Stimulated activated CD8-positive, alpha-beta memory T cell treated with anti-CD3 and anti-CD28 coated beads, Interleukin-15, amount 100 ng/mL, for 1 hour (primary cell): ENCODE data around the gene CLTCL1.

Experiments used
- DNase-seq: peaks from one replicate; pipeline ENCODE4 v3.0.0-alpha.2; 2020; ENCODE audit warnings: low read depth

CLTCL1 gene

DNA sequence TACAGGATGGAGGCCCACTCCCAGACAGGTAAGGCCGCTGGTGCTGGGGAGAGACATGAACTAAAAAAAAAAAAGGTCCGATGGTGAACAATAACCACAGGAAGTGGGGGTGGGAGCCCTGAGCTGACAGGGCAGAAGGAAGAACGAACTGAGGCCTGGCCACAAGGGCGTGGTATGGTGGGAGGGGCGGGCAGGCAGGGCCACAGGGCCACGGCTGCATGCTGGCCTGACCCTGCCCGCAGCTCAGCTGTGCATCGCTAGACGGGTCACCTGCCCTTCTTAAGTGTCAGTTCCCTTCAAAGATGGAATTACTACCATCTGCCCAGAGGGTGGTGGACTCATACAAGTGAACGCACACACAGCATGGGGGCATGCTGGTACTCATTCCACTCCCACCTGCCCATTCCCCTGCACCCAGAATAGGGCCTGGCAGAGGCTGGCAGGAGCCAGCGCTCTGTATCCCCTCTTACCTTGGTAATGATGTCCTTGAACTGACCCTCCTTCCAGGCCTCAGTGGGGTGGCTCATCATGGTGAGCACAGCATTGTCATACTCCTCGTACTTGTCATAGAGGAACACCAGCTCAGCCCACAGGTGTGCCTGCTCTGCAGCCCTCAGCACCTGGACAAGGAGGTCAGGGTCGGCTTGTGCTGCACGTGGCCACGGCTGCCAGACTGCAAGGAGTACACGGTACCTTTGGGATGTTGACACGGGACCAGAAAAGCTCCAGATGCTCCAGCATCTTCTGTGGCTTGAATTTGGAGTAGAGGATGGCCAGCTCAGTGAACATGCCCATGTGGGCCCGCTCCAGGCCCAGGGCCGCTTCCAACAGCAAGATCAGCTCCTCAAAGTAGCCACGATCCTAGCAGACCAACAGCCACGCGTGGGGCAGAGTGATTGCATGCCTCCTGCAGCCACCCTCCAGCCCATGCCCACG is 95.5 kb downstream of the CLTCL1 start:
- DNase-seq = no peak

DNA sequence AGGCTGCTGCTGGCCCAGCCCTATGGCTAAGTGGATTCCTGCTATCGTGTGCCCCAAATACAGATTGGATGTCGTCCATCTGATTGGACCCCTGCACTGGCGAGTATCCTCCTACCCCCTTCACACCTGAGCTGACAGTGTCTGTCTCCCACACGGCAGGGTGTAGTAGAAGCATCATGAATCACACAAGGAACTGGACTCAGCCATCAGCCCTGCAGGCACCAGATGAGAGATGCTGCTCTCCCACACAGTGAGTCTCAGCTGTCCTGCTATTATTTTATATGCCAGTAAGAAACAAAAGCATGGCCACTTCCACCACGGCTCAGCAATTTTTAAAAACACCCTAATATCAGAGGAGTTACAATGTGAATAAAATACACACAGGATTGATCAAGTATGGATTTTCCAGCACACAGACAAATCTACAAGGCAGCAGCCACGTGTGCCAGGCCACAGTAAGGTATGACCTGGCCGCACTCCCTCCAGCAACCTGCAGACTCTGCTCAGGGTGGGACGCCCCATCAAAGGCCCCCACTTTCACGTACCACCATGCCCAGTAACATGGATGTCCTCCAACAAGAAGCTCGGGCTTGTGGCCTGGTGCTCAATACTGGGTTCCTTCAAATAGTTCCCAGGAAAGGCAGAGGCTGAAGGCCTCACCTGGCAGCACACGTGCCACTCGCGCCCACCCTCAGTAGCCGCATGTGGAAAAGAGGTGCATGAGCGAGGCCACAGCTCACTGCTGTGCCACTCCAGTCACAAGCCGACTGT is 96.6 kb downstream of the CLTCL1 start:
- DNase-seq = no peak

DNA sequence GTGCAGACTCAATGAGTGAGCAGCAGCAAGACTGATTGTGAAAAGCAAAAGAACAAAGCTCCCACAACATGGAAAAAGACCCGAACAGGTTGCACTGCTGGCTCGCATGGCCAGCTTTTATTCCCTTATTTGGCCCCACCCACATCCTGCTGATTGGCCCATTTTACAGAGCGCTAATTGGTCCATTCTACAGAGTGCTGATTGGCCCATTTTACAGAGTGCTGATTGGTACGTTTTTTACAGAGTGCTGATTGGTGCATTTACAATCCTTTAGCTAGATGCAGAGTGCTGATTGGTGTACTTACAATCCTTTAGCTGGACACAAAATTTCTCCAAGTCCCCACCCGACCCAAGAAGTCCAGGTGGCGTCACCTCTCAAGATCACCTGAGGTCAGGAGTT is 97.6 kb downstream of the CLTCL1 start:
- DNase-seq = no peak

DNA sequence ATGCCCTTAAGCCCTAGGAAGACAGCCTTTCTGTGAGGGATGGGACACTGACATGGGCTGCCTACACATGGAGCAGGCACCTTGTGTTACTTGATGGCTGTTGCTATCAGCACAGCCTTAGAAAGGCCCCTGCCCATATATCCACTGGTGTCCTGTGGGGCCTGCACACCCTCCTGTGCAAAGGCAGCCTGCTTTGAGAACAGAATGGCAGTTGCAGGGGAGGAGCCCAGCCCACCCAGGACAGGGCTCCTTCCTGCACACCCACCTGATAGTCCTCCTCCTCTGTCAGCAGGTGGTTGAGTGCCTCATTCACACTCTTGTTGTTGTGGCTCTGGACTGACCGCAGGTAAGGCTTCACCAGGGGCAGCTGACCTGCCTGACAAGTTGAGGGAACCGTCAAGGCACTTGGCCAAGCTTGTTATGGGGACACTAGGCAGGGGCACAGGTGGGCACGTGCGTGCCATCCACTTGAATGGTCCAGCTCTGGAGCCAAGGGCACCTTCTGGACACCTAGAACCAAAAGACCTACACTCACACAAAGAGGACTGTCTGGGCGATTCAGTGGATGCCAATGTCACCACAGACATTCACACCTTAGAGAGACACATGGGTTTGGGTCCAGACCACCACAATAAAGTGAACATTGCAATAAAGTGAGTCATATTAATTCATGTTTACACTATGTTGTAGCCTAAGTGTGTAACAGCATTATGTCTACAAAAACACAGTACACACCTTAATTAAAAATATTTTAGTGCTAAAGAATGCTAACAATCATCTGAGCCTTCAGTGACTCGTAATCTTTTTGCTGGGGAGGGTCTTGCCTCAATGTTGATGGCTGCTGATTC is 103.6 kb downstream of the CLTCL1 start:
- DNase-seq = no peak

DNA sequence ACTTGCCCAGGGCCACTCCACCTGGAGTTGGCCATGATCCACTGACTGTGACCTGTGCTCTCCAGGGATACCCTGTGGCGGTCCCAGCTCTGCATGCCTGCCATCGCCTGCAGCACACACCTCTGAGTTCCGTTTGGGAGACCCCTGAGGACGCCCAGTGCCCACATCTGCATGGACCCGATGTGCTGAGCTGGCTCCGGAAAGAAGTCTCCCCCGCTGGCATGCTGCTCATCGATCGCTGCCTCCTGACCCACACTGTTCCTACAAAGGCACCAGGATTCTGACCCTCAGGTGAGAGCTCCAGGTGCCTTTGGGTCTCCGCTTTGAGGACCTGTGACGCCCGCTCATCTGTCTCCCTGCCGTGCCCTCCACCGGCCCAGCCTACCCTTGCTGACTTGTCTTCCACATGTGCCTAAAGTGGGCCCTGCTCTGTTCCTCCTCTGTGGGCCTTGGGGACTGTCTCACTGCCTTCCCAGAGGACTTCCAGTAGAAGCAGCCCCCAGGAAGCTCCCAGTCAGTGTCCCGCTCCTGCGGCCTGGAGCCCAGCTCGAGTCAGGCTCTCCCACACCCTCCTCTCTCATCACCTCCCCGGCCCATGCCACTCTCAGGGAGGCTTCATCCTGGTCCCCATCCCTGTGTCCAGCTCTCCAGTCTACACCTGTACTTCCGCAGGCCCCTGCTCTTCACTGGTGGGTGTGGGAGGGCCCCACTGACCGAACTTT is 107.1 kb downstream of the CLTCL1 start:
- DNase-seq = no peak

DNA sequence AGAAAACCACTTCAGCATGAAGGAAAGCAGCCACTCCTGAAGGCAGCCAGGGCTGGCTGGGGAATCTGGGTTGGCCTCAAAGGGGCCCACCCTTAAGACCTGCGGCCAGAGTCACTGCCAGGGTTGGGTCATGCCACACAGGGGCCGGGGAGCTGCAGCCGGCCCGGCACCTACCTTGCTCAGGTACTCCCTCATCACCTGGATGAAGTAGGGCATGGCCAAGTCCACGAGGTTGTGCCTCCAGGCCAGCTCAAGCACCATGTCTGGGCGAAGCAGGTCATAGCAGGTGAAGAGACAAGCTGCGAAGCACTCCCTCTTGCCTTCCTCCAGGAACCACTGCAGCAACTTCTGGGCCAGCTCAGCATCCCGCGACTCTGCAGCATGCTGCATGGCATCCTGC is 108.3 kb downstream of the CLTCL1 start:
- no peak for DNase-seq

DNA sequence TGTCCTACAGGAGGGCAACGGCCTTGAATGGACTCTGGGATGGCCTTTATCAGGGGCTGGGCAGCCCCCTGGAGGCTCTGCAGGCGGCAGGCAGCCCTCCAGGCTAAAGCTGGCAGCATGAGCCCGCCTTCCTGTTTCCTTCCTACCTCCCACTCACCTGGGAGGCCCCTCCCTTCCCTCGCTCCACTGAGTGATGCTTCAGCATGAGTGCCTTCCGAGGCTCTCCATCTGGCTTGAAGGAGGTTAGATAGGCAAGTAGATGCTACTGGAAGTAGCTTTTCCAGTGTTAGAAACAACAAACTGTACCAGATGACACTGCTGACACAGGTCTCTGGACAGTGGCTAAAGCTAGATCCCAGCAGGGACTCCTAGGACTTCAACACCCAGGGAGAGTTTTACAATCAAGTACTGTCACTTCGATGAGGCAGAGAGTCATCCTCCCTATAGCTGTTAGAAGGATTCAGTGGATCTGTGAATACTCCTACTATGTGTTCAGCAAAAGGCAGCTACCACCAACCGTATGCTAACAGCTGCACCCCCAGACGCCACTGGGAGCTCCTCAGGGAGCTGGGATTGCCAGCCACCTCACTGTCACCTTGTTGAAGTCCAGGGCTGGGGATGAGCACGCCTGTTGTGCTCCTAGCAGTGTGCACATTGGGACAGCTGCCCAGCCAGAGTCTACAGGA is 108.9 kb downstream of the CLTCL1 start:
- no peak for DNase-seq

DNA sequence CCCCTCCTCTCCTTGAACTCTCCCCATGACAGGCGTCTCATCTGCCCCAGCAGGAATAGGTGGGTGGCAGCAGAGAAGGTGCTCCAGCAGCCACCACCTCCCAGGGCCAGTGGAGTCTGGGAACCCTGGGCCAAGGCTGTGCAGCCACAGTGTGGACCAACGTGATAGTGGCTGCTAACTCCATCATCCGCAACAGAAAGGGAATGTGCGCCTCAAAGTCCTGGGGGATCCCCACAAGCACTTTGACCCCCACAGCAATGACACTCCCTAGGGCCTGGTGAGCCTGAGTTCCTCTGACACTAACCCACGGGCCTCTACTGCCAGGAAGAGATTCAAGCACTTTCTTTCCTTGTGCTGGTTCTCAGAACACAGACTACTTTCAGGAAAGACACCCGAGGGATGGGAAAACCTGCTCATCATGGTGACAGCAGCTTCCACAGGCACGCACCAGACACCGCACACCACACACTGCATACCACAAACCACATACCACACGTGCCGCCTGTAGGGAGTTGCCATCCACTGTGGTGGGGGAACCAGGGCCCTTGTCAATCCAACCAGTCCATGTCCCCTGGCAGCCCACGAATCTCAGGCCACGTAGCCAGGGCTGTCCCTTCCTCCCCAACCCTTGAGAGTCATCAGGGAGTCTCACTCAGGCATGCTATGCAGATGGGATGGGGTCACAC is 109.6 kb downstream of the CLTCL1 start:
- no peak for DNase-seq

DNA sequence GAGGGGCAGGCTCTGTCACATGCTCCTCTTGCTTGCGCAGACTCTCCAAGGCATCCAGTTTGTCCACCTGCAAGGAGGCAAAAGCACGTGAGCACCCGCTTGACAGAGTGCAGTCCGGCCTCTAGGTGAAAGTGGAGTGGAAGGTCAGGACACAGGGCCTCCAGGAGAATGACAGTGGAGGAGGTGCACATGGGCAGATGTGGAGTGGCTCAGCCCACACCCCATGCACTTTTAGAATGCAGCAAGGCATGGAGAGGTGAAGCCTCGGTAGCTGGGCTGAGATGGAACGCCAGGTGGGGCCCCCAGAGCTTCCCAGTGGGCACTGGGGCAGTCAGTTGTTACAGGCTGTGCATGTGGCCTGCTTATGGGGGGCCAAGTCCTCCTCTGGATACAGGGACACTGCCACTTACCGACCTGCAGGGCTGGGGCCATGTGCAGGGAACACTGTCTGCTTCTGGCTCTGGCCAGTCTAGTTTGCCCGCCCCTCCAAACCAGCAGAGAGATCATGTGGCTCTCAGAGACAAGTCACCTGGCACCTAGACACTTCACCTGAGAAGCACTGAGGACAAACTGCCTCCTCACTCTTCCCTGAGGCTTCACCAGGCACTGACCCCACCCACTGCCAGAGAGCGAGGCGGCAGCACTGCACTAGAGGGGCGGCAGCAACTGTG is 110.6 kb downstream of the CLTCL1 start:
- DNase-seq = no peak

DNA sequence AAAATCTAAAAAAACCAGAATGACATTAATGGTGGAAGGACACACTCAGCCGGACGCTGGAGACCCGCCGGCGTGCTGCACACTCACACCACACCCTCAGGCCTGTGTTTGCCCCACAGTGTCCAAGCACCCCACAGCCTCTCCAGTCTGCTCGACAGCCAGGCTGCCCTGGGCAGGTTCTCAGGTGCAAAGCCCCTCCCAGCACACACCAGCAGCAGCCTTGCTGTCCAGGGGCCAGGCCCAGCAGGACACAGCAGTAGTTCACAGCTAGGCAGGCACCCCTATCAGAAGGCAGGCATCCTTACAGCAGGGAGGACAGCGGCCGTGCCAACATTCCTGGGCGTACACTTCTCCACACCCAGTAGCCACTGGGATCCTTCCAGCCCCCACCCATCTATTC is 111.3 kb downstream of the CLTCL1 start:
- DNase-seq = no peak

DNA sequence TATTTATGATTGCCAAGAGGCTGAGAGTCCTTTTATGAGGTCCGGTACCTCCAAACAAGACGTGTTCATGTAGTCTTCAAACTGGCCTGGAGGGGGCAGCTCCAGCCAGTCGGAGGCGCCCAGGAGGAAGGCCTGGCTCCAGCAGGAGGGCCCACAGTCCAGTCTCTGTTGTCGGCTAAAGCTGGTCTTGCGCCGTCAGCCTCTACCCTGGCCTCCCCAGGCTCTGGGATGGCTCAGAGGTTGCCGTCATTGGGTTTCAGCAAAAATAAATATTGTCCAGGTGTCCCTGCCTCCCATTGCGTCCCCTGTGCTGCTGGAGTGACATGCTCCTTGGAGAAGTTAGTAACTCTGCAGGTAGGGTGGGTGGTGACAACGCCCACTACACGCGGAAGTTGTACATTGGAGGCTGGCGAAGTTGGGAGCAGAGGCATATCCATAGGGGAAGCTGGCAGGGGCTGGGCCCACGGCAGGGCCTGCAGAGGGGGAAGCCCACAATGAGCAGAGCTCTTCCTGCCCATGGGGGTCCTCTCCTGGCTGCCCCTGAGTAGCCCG is 111.9 kb downstream of the CLTCL1 start:
- no peak for DNase-seq

DNA sequence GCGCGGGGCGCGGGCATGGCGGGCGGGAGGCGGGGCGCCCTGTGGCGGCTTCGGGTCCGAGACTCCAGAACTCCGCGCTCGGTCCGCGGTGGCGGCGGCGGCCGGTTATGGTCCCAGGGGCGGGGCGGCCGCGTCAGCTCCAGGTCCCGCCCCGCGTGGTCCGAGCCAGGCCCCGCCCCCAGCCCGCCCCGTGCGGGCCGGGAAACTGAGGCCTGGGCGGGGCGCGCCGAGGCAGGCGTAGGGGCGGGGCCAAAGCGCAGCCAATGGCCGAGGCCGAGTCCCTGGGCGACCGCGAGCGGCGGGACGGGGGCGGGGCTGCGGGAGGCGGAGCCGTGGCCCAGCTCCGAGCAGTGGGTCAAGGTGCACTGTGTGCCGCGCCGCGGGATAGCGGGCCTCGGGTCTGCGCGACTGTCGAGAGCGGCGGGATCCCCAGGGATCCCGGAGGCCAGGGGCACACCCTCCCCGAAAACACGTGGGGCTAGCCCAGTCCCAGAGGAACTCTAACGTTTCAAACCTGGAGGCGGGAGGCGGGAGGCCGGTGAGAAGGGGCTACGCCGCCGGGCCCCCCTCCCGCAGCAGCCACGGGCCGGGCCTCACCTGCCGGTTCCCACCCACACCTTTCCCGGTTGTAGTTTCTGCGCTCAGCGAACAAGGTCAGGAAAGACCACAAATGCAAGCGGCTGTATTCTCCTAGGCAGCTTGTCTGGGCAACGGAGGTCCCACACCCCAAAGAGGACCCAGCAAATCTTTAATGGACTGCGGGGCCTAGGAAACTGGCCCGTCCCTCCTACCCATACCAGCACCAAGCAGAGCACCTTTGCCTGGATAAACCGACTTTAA is 112.6 kb downstream of the CLTCL1 start, which contains the start of gene SLC25A1:
Gene SLC25A1 (minus strand): TSS at position 80 of the 840 bp plus-strand sequence. CDS start 63 bp downstream, at position 17.
- peak; percentile 49 for DNase-seq

DNA sequence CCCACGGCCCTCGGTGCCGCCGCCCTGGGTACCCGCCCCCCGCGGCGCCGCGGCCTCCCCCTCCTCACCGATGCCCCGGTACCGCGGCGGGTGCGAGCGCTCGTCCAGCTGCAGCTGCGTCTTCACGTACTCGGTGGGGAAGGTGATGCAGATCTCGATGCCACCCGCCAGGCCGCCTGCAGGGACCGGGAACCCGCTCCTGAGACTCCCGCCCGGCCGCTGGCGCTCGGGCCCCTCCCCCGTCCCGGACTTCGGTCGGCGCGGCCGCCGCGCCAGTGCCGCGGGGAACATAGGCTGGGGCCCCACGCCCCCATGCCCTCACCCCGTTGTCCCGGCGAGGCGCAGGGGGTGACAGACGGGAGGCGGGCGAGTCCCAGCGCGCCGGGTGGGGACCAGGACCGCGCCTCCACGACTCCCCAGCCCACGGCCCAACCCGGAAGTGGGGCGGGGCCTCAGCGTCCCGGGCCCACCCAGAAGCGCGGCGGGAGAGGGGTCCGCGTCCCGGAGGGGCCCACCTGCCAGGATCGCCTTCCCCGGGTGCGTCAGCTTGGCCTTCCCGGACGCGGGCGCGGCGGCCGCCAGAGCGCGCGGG is 113.4 kb downstream of the CLTCL1 start:
- DNase-seq = no peak

DNA sequence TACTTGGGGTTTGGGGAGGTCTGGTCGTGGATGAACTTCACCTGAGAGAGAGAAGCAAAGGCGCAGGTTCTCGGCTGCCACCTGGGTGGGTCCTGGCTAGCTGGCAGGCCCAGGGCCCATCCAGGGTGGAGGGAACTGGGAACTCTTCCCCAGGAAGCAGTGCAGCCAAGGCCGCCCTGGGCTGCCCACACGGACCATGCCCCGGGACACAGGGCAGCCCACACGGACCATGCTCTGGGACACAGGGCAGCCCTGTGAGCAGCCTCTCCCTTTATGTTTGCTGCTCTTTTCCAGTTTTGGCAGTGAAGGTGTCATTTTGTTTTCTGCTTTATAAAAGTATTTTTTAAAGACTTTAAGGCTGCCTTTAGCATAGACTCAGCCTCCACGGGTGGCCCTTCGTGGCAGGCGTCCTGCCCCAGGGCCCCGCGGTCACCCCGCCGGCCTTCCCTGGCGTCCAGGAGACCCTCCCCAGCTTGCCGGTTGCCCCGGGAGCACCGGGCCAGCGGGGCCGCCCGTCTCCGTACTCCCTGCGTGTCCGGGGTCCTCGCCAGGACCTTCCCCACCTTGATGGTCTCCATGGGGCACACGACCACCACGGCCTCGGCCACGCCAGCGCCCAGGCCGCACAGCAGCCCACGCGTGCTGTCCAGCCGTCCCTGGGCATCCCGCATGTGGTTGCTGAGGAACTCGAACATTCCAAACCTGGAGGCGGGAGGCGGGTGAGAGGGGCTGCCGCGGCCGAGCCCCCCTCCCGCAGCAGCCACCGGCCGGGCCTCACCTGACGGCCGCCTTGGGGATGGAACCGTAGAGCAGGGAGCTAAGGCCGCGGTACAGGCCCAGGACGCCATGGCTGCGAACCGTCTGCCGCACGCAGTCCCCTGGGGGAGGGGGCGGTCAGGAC is 114.1 kb downstream of the CLTCL1 start:
- no peak for DNase-seq

DNA sequence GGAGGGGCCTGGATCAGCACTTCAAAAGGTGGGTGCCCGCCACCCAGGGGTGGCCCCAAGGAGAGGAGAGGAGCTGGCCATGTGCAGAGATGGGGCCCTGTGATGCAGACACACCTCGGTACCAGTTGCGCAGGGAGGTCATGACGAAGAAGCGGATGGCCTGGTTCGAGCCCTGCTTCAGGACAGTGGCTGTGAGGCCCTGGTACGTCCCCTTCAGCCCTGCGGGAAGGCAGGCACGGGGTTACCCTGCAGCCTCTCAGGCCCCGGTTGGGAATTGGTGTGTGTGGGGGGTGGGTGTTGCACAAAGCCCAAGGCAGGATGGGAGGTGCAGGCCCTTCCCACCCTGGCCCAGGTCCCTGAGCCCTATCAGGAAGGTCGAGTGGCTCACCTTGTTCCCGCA is 114.8 kb downstream of the CLTCL1 start:
- no peak for DNase-seq

DNA sequence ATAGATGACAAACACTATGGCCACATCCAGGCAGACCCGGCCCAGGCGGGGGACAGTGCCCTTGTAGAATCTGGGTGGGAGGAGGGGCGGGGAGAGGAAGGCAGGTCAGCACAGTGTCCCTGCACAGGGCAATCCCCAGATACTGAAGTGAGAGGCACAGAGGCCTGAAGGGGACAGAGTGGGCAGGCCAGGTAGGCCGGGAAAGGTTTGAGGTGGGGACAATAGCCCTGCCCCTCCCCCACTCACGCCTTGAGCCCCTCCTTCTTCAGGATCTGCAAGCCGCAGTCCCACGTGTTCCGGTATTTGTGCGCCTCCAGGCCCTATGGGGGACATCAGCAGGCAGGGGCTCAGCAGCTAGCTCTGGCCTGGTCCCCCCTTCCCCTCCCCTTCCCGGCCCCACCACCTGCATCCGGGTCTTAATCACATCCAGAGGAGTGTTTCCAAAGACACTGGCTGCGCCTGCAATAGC is 115.3 kb downstream of the CLTCL1 start:
- no peak for DNase-seq
